Measurements from ENCODE around the gene MAGI2. TPM values are rescaled to one million over a fixed set of nuclear protein-coding genes. Genes with fewer than 3 reads are reported as not detected.

The MAGI2 gene
- total and polyA plus RNA-seq, 8 donors = 6.1 to 9.2 (median 7.1) TPM

DNA sequence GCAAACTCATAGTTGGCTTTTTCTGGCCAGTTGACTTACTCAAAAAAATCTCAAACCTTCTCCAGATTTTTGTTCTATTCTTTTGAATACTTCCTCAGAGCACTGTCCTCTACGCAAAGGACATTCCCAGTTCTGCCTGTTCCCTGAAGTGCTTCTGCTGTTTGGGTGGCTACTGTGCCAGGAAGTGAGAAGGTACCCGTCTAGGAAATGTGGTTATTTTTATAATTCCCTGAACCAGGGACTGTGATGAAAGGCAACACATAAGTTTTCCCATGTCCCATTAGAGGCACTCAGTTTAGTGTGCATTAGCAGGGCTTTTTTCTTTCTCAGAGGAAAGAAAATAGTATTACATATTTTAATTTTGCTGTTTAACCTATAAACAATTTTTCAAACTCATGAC lies 1284.6 kb downstream of the MAGI2 start:
- no peaks in the 10 kb centered on the region for H3K27me3 ChIP-seq
- intact Hi-C loops (cut with DNase I) = no loop called here
- no peaks in the 10 kb centered on the region for H3K36me3 ChIP-seq
- no peak for DNase-seq
- no peak overlapping the region for H3K4me3 ChIP-seq
- TF ChIP-seq, protein P1, sequence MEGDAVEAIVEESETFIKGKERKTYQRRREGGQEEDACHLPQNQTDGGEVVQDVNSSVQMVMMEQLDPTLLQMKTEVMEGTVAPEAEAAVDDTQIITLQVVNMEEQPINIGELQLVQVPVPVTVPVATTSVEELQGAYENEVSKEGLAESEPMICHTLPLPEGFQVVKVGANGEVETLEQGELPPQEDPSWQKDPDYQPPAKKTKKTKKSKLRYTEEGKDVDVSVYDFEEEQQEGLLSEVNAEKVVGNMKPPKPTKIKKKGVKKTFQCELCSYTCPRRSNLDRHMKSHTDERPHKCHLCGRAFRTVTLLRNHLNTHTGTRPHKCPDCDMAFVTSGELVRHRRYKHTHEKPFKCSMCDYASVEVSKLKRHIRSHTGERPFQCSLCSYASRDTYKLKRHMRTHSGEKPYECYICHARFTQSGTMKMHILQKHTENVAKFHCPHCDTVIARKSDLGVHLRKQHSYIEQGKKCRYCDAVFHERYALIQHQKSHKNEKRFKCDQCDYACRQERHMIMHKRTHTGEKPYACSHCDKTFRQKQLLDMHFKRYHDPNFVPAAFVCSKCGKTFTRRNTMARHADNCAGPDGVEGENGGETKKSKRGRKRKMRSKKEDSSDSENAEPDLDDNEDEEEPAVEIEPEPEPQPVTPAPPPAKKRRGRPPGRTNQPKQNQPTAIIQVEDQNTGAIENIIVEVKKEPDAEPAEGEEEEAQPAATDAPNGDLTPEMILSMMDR (IDR thresholded peaks at IDR 0.05) = no peak
- no peak for ATAC-seq
- H3K27ac ChIP-seq = no peak overlapping the region
- H3K4me1 ChIP-seq = no peaks in the 10 kb centered on the region
- no peaks in the 10 kb centered on the region for H3K9me3 ChIP-seq

DNA sequence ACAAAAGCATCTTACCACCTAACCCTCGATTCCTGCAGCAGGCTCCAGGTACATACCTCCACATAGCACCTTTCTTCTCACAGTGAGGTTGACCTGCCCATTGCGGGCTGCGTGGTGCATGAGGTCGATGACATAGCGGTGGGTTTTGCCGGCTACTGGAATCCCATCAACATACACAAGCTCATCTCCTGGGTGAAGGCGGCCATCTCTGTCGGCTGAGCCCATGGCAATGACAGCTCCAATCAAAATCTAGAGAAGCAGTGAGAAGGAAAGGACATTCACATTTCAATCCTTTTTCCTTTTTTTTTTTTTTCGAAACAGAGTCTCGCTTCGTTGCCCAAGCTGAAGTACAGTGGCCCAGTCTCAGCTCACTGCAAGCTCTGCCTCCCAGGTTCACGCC lies 1285.6 kb downstream of the MAGI2 start:
- H3K4me3 ChIP-seq = no peak overlapping the region
- H3K9me3 ChIP-seq = no peaks in the 10 kb centered on the region
- H3K4me1 ChIP-seq = no peaks in the 10 kb centered on the region
- ATAC-seq (no peak), DNase-seq (no peak)
- no peak overlapping the region for H3K27ac ChIP-seq
- no peaks in the 10 kb centered on the region for H3K36me3 ChIP-seq
- H3K27me3 ChIP-seq = no peaks in the 10 kb centered on the region
- intact Hi-C loops (cut with DNase I) = no loop called here
- TF ChIP-seq, protein P1 (IDR thresholded peaks at IDR 0.05) = no peak

DNA sequence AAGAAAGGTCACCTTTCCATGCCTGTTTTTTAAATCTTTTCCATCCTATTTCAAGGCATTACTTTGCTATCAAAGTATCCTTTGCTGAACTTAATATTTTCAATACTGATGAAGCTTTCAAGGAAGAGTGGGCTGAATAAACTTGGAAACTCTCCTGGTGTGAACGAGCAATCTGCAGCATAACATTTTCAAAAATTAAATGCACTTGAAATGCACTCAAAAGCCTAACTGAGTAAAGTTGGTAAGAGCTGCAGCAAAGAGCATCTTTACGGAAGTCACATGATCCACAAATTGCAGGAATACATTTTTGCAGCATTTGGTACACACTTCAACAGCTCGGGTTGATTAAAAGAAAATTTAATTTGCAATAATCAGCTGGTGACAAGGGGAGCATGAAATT lies 1287.6 kb downstream of the MAGI2 start:
- DNase-seq (no peak), ATAC-seq (no peak)
- intact Hi-C loops (cut with DNase I) = no loop called here
- no peaks in the 10 kb centered on the region for H3K36me3 ChIP-seq
- H3K9me3 ChIP-seq = no peaks in the 10 kb centered on the region
- TF ChIP-seq, protein P1 (IDR thresholded peaks at IDR 0.05) = no peak
- no peak overlapping the region for H3K27ac ChIP-seq
- no peaks in the 10 kb centered on the region for H3K4me1 ChIP-seq
- H3K27me3 ChIP-seq = no peaks in the 10 kb centered on the region
- no peak overlapping the region for H3K4me3 ChIP-seq

DNA sequence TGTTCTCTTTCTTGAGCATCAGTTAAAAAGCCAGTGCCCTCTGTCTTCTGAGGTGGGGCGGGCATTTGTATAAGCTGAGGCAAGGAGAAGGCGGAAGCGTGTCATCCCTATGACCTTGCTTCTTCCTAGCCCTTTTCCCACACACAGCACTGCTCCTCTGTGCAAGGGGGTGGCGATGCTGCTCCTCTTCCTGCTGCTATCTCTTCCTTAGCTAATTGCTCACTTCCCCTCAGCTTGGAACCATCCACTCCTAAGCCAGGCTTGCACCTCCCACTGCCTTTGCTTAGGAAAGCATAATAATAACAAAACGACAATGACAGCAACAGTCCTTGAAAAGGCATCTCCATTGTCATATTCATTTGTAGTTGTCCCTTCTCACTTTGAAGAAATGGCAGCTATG lies 1288.0 kb downstream of the MAGI2 start:
- DNase-seq (no peak), ATAC-seq (no peak)
- H3K27ac ChIP-seq = no peak overlapping the region
- H3K27me3 ChIP-seq = no peaks in the 10 kb centered on the region
- no peaks in the 10 kb centered on the region for H3K9me3 ChIP-seq
- H3K36me3 ChIP-seq = no peaks in the 10 kb centered on the region
- TF ChIP-seq, protein P1 (IDR thresholded peaks at IDR 0.05) = no peak
- H3K4me3 ChIP-seq = no peak overlapping the region
- intact Hi-C loops (cut with DNase I) = no loop called here
- H3K4me1 ChIP-seq = no peaks in the 10 kb centered on the region

DNA sequence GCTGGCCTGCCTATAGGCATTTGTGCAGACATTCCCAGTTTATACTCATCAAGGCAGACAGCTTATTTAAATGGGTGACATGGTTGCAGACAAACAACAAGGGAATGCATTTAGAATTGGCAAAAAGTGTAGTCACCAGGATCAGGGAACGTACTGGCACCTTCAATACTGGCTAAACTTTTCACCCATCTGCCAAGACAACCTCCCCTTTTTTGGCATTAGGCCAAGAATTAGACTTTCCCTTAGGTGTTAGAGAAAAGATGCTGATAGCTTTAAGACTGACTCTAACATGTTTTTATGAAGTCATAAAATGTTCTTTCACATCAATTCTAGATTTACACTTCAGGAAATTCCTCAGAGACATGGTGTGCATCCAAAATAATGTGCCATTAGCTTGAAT lies 1289.0 kb downstream of the MAGI2 start:
- H3K9me3 ChIP-seq = no peaks in the 10 kb centered on the region
- H3K4me3 ChIP-seq = no peak overlapping the region
- no peaks in the 10 kb centered on the region for H3K4me1 ChIP-seq
- no peak for DNase-seq
- TF ChIP-seq, protein P1 (IDR thresholded peaks at IDR 0.05) = no peak
- H3K36me3 ChIP-seq = no peaks in the 10 kb centered on the region
- no peak overlapping the region for H3K27ac ChIP-seq
- no peaks in the 10 kb centered on the region for H3K27me3 ChIP-seq
- no peak for ATAC-seq
- intact Hi-C loops (cut with DNase I) = no loop called here

Measured in left lung (tissue), 10 donors.